ENCODE data around the gene COLEC11. TPM values are rescaled to one million over a fixed set of nuclear protein-coding genes. Genes with fewer than 3 reads are reported as not detected.
"Not testable (repeated sequence)": the region's sequence is repeated elsewhere in the genome, so short reads cannot be mapped to it uniquely, and the experiment has no call there.

The COLEC11 gene
- 1 to 10 TPM; 1.8 to 1.9 TPM for total RNA-seq
- not detected for polyA plus RNA-seq
- 0 to 0.26 (median 0.14) reads per million in 6 experiments for total RNA-seq

- Mint-ChIP-seq H3K36me3 (peaks cover 4 to 7% (median 4%) of the 10 kb centered on the region in 3 donors), H3K4me1 (peaks cover 2 to 25% (median 9%) of the 10 kb centered on the region in 4 donors), H3K27me3 (peaks cover 0 to 8% (median 0%) of the 10 kb centered on the region in 5 donors), H3K9me3 (peaks cover 0 to 4% (median 0%) of the 10 kb centered on the region in 9 donors), H3K4me3 (no peak within 1 kb of the TSS), H3K27ac (peak within 1 kb of the TSS in 3 of 10 donors; percentile 16 to 59 (median 24))
- ATAC-seq (no peak), DNase-seq (no peak)
- POLR2A ChIA-PET = no interaction called here
Measured at GRCh38 chr2:3594493-3595281, at the start of gene COLEC11. TSS of gene COLEC11 (plus strand) at chr2:3595112. CDS start at chr2:3604341, 9,229 bp downstream.

DNA sequence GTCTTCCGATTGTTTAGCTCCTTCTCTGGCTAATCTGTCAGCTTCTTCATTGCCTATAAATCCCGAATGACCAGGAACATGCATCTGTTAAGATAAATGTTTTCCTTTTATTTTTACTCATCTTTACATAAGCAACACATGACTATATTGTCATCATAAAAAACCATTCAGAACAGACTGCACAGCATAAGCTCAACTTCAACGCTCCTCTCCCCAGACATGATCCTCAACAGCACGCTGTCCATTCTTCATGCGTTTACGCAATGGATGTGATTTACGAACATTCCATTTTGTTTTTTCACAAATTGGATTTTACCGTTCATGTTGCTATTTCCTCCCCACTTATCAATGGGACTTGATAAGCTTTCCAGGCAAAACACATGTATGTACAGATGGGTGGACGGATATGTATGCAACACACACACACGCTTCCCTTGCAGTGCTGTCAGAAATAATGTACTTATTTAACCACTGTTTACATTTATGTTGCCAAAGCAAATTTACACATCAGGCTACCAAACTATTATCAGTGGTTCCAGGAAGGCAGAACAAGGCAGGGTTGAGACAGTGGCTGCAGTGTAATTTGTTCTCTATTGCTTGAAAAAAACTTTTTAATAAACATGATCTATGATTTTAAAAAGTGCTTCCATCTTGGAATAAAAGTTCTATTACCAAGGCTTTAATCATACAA is 49.0 kb upstream of the COLEC11 start:
- H3K27ac Mint-ChIP-seq = peak overlapping the region in 1 of 10 donors; percentile 83
- ATAC-seq = no peak
- no peak overlapping the region for H3K4me3 Mint-ChIP-seq
- POLR2A ChIA-PET = no interaction called here
- H3K4me1 Mint-ChIP-seq = peaks cover 0 to 10% (median 6%) of the 10 kb centered on the region in 4 donors
- DNase-seq = no peak
- H3K9me3 Mint-ChIP-seq = no peaks in the 10 kb centered on the region
- H3K36me3 Mint-ChIP-seq = peaks cover 20 to 97% (median 43%) of the 10 kb centered on the region in 3 donors
- H3K27me3 Mint-ChIP-seq = no peaks in the 10 kb centered on the region

- POLR2A ChIA-PET = interaction anchor here (0.7 kb wide), 2 partner anchors 11 to 182 kb away, joined by 5 to 6 read pairs; no protein-coding TSS in a partner anchor
- Mint-ChIP-seq H3K36me3 (peaks cover 20 to 97% (median 38%) of the 10 kb centered on the region in 3 donors), H3K27ac (peak overlapping the region in 4 of 10 donors; percentile 8 to 90 (median 24)), H3K9me3 (no peaks in the 10 kb centered on the region), H3K27me3 (no peaks in the 10 kb centered on the region), H3K4me1 (peaks cover 0 to 12% (median 5%) of the 10 kb centered on the region in 4 donors), H3K4me3 (no peak overlapping the region)
- DNase-seq (no peak), ATAC-seq (no peak)
Measured at GRCh38 chr2:3547915-3548314, 47.0 kb upstream of the COLEC11 start.

GRCh38 chr2:3553946-3554345 is 41.0 kb upstream of the COLEC11 start:
- peaks cover 9 to 30% (median 25%) of the 10 kb centered on the region in 4 donors for H3K4me1 Mint-ChIP-seq
- no peak overlapping the region for H3K27ac Mint-ChIP-seq
- peaks cover 3 to 73% (median 15%) of the 10 kb centered on the region in 3 donors for H3K36me3 Mint-ChIP-seq

GRCh38 chr2:3557639-3558204 is 37.2 kb upstream of the COLEC11 start:
- Mint-ChIP-seq H3K9me3 (no peaks in the 10 kb centered on the region), H3K4me3 (peak overlapping the region; percentile 86 to 95 (median 92)), H3K27ac (peak overlapping the region; percentile 87 to 98 (median 97)), H3K4me1 (peaks cover 9 to 40% (median 34%) of the 10 kb centered on the region in 4 donors), H3K36me3 (peaks cover 0 to 54% (median 2%) of the 10 kb centered on the region in 3 donors), H3K27me3 (no peaks in the 10 kb centered on the region)
- ATAC-seq (peak; percentile 10 to 32), DNase-seq (no peak)
- POLR2A ChIA-PET = interaction anchor here (1.0 to 4.8 kb wide), 13 partner anchors 17 to 182 kb away, joined by 3 to 81 read pairs (median 7); partner anchors contain the start of genes ADI1, EIPR1, RPS7 and TRAPPC12

More at GRCh38 chr2:3553946-3554345, 41.0 kb upstream of the COLEC11 start:
- Mint-ChIP-seq H3K4me3 (no peak overlapping the region), H3K9me3 (no peaks in the 10 kb centered on the region), H3K27me3 (no peaks in the 10 kb centered on the region)
- ATAC-seq (no peak), DNase-seq (no peak)
- POLR2A ChIA-PET = interaction anchor here (0.7 to 1.2 kb wide), 2 partner anchors 34 to 51 kb away, joined by 3 read pairs; no protein-coding TSS in a partner anchor

DNA sequence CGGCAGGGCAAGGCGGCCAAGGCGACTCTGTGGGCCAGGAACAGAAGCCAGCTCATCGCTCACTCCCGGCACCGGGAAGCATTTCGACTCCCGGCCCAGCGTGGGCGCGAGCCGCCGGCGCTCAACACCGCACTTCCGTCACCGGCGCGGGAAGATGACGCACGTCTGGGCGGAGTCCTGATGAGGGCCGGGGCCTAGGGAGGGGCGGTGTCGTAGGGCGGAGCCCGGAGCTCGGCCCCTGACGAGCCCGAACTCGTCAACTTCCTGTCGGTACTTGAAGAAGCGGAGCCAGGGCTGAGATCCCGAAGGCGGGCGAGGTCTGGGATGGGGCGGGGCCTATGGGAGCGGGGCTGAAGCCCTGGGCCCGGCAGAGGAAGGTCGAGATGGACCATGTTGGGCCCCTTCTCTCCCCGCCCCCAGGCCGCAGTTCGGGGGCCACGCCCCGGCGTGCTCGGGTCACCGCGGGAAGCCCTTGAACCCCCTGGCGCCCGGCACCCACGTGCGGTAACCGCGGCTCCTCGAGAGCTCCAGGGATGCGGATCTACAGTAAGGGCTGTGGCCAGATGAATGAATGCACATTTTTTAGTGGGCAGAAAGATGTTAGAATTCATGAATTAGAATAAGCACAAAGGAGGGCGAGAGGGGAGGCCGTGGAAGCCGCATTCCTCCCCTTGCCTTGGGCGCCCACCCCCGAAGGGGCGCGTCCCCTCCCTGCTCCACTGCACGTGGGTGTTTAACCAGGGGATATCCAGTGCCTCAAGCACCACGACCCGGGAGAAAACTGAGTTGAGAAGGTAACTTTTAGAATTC is 36.5 kb upstream of the COLEC11 start, which contains the start of gene RNASEH1:
Gene RNASEH1 (minus strand): TSS at position 129 of the 810 bp plus-strand sequence. CDS start 73 bp downstream, at position 56.
- Mint-ChIP-seq H3K9me3 (no peaks in the 10 kb centered on the region), H3K36me3 (peaks cover 0 to 50% (median 2%) of the 10 kb centered on the region in 3 donors), H3K4me3 (peak within 1 kb of the TSS; percentile 86 to 95 (median 92)), H3K27ac (peak within 1 kb of the TSS; percentile 87 to 98 (median 97)), H3K27me3 (no peaks in the 10 kb centered on the region), H3K4me1 (peaks cover 8 to 42% (median 34%) of the 10 kb centered on the region in 4 donors)
- DNase-seq (peak; percentile 95 to 99 (median 98)), ATAC-seq (peak; percentile 93 to 95)
- POLR2A ChIA-PET = interaction anchor here (0.7 to 4.8 kb wide), 15 partner anchors 9 to 182 kb away, joined by 3 to 81 read pairs (median 6); partner anchors contain the start of genes ADI1, EIPR1, RPS7 and TRAPPC12

GRCh38 chr2:3563521-3563976 is 31.4 kb upstream of the COLEC11 start:
- no peaks in the 10 kb centered on the region for H3K27me3 Mint-ChIP-seq
- H3K4me1 Mint-ChIP-seq = peaks cover 2 to 29% (median 12%) of the 10 kb centered on the region in 4 donors
- ATAC-seq = no peak
- peak overlapping the region in 3 of 10 donors; percentile 32 to 53 (median 40) for H3K27ac Mint-ChIP-seq
- POLR2A ChIA-PET = interaction anchor here (0.8 to 2.1 kb wide), 2 partner anchors 10 to 88 kb away, joined by 4 to 8 read pairs; no protein-coding TSS in a partner anchor
- H3K4me3 Mint-ChIP-seq = no peak overlapping the region
- H3K36me3 Mint-ChIP-seq = peaks cover 0 to 17% (median 0%) of the 10 kb centered on the region in 3 donors
- H3K9me3 Mint-ChIP-seq = no peaks in the 10 kb centered on the region
- no peak for DNase-seq

- no peaks in the 10 kb centered on the region for H3K27me3 Mint-ChIP-seq
- H3K36me3 Mint-ChIP-seq = peaks cover 0 to 14% (median 0%) of the 10 kb centered on the region in 3 donors
- H3K4me3 Mint-ChIP-seq = no peak overlapping the region
- no peaks in the 10 kb centered on the region for H3K9me3 Mint-ChIP-seq
- POLR2A ChIA-PET = interaction anchor here (2.1 kb wide), 1 partner anchor 9 kb away, joined by 8 read pairs; no protein-coding TSS in a partner anchor
- ATAC-seq (no peak), DNase-seq (no peak)
- no peak overlapping the region for H3K27ac Mint-ChIP-seq
- peaks cover 0 to 17% (median 3%) of the 10 kb centered on the region in 4 donors for H3K4me1 Mint-ChIP-seq
Measured at GRCh38 chr2:3565117-3565516, 29.8 kb upstream of the COLEC11 start.

DNA sequence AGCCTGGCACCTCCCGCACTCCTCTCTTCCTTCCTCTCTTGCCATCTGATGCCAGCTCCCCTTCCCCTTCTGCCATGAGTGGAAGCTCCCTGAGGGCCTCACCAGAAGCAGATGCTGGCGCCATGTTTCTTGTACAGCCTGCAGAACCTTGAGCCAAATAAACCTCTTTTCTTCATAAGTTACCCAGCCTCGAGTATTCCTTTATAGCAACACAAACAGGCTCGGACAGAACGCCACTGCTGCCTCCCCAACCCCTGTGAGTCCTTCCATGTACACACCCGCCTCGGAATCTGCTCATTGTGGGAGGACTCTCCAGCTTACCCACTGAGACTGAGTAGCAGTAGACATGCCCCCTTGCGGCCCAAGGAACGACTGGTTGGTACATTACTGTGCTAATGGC is 28.1 kb upstream of the COLEC11 start:
- peak overlapping the region in 1 of 10 donors; percentile 21 for H3K27ac Mint-ChIP-seq

DNA sequence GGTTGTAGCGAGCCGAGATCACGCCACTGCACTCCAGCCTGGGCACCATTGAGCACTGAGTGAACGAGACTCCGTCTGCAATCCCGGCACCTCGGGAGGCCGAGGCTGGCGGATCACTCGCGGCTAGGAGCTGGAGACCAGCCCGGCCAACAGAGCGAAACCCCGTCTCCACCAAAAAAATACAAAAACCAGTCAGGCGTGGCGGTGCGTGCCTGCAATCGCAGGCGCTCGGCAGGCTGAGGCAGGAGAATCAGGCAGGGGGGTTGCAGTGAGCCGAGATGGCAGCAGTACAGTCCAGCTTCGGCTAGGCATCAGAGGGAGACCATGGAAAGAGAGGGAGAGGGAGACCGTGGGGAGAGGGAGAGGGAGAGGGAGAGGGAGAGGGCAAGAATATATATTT is 25.3 kb upstream of the COLEC11 start:
- not testable (repeated sequence) for H3K9me3 Mint-ChIP-seq

More for the DNA sequence above, 28.1 kb upstream of the COLEC11 start:
- DNase-seq (no peak), ATAC-seq (no peak)
- Mint-ChIP-seq H3K36me3 (peaks cover 0 to 5% (median 0%) of the 10 kb centered on the region in 3 donors), H3K27me3 (no peaks in the 10 kb centered on the region), H3K4me3 (no peak overlapping the region), H3K9me3 (no peaks in the 10 kb centered on the region), H3K4me1 (peaks cover 0 to 13% (median 2%) of the 10 kb centered on the region in 4 donors)
- POLR2A ChIA-PET = no interaction called here

GRCh38 chr2:3571284-3571683 is 23.6 kb upstream of the COLEC11 start:
- Mint-ChIP-seq H3K4me1 (peaks cover 8 to 15% (median 11%) of the 10 kb centered on the region in 4 donors), H3K9me3 (no peaks in the 10 kb centered on the region), H3K4me3 (no peak overlapping the region), H3K36me3 (peaks cover 3 to 6% (median 5%) of the 10 kb centered on the region in 3 donors), H3K27me3 (no peaks in the 10 kb centered on the region), H3K27ac (no peak overlapping the region)
- ATAC-seq (no peak), DNase-seq (no peak)
- POLR2A ChIA-PET = interaction anchor here (0.7 kb wide), 1 partner anchor 47 kb away, joined by 3 read pairs; no protein-coding TSS in a partner anchor

More for the DNA sequence above, 25.3 kb upstream of the COLEC11 start:
- H3K4me1 Mint-ChIP-seq, H3K27me3 Mint-ChIP-seq, H3K4me3 Mint-ChIP-seq, POLR2A ChIA-PET, H3K36me3 Mint-ChIP-seq, ATAC-seq, DNase-seq, H3K27ac Mint-ChIP-seq: not testable (repeated sequence)

Measured in naive thymus-derived CD8-positive, alpha-beta T cell (primary cell).